Transverse colon (tissue), 3 donors: ENCODE data around the gene FAM107A.

ENCODE experiments used
- CTCF ChIP-seq, 5 experiments: fragments of 200-600 bp in 3 of 5; fragments of 450-650 bp in 2 of 5; sonication (generic) in 3 of 5; IDR thresholded peaks; 1 replicate in 2 of 5; 2 replicates in 3 of 5; pipeline ENCODE4 v1.5.1; 2016 to 2017; ENCODE audit warnings: antibody characterized with exemption in 5 of 5, inconsistent platforms in 3 of 5, mild to moderate bottlenecking in 2 of 5, moderate library complexity in 1 of 5
- POLR2A ChIP-seq: fragments of 450-650 bp; IDR thresholded peaks from one replicate; pipeline ENCODE4 v1.6.1; 2016; ENCODE audit warnings: antibody characterized with exemption, mild to moderate bottlenecking, moderate library complexity

- TF ChIP-seq CTCF (IDR thresholded peaks at IDR 0.05) (no peak), POLR2A (no peak)
These were observed 32.8 kb upstream of the FAM107A start for GRCh38 chr3:58609990-58610389.
